ENCODE data around the gene PRPS1L1. TPM values are rescaled to one million over a fixed set of nuclear protein-coding genes. Genes with fewer than 3 reads are reported as not detected.
A peak's percentile ranks its signal among the peaks of the same experiment; 100 is the strongest.

The PRPS1L1 gene
- total and polyA plus RNA-seq, 5 donors from 2014 or later: not detected

DNA sequence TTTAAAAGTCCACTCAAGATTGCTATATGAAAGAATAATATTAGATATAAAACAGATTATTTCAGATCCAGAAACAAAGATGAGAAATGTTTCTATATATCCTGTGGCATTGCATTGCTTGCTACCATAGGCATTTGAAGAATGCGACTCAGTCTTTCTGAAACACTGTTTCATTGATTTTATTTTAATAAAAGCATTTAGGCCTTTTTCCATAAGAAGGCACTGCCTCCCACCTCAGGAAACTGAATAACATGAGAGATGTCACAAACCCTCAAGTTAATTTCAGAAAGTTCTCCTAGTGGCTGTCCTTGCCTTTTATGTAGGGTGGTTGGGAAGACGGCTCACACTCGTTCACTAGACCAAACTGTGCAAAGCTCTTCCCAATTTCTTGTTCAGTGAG is 23.3 kb downstream of the PRPS1L1 start:
- H3K4me1 ChIP-seq (ENCODE audit: control insufficient read depth, insufficient read depth, low read length, poor library complexity, severe bottlenecking): no peaks in the 10 kb centered on the region
- Mint-ChIP-seq H3K4me3 (no peak overlapping the region), H3K4me1 (no peaks in the 10 kb centered on the region), H3K36me3 (no peaks in the 10 kb centered on the region), H3K9me3 (peaks cover 0 to 7% (median 0%) of the 10 kb centered on the region in 7 donors), H3K27me3 (peaks cover 19% of the 10 kb centered on the region), H3K27ac (no peak overlapping the region)
- no peaks in the 10 kb centered on the region for H3K9me3 ChIP-seq (ENCODE audit: control insufficient read depth in 2 of 2, low read length in 2 of 2)
- no peaks in the 10 kb centered on the region for H3K36me3 ChIP-seq (ENCODE audit: control insufficient read depth, insufficient read depth, low read length)
- H3K27me3 ChIP-seq (ENCODE audit: control insufficient read depth, insufficient read depth, low read length): no peaks in the 10 kb centered on the region
- ATAC-seq (ENCODE audit: low read depth in 2 of 2) (no peak), DNase-seq (no peak)
- H3K4me3 ChIP-seq (ENCODE audit: low read depth, low read length): no peak overlapping the region
- H3K27ac ChIP-seq (ENCODE audit: insufficient read depth, low read length, poor library complexity, severe bottlenecking): no peak overlapping the region

DNA sequence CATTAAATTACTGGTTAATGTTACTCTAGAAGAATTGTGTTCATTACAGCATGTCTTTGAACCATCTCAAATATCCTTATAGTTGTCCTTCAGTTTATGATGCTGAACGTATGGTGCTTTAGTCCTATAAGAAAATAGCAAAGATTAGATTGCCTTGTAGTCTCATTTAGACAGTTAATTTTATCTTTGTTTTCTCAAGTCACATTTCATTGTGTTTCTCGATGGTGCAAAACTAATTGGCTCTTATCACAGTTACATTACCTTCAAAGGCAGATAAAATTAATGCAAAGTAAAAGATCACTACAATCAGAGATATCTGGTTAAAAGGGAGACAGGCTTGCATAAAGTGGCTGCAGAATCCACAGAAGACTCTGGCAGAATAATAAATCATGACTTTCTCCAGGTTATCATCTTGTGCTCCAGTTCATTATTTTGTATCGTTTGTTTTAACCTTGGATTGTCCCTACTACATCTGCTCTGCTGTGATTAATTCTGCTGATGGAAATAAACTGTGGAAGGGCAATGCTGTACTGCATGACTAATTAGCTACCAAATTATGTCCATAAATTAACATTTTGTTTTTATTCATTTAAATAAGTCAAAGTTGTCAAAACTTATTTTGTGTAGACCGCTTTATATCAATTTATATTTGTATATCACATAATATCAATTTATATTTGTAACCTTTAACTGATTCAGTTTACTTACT is 24.2 kb downstream of the PRPS1L1 start:
- no peak overlapping the region for H3K27ac Mint-ChIP-seq
- no peak overlapping the region for H3K4me3 ChIP-seq (ENCODE audit: low read depth, low read length)
- peaks cover 0 to 8% (median 0%) of the 10 kb centered on the region in 7 donors for H3K9me3 Mint-ChIP-seq
- H3K4me1 Mint-ChIP-seq: no peaks in the 10 kb centered on the region
- no peaks in the 10 kb centered on the region for H3K36me3 Mint-ChIP-seq
- no peaks in the 10 kb centered on the region for H3K4me1 ChIP-seq (ENCODE audit: control insufficient read depth, insufficient read depth, low read length, poor library complexity, severe bottlenecking)
- H3K4me3 Mint-ChIP-seq: no peak overlapping the region
- no peak overlapping the region for H3K27ac ChIP-seq (ENCODE audit: insufficient read depth, low read length, poor library complexity, severe bottlenecking)
- no peaks in the 10 kb centered on the region for H3K9me3 ChIP-seq (ENCODE audit: control insufficient read depth in 2 of 2, low read length in 2 of 2)
- ATAC-seq (ENCODE audit: low read depth in 2 of 2): no peak
- no peaks in the 10 kb centered on the region for H3K27me3 ChIP-seq (ENCODE audit: control insufficient read depth, insufficient read depth, low read length)
- H3K36me3 ChIP-seq (ENCODE audit: control insufficient read depth, insufficient read depth, low read length): no peaks in the 10 kb centered on the region
- H3K27me3 Mint-ChIP-seq: peaks cover 22% of the 10 kb centered on the region
- no peak for DNase-seq

DNA sequence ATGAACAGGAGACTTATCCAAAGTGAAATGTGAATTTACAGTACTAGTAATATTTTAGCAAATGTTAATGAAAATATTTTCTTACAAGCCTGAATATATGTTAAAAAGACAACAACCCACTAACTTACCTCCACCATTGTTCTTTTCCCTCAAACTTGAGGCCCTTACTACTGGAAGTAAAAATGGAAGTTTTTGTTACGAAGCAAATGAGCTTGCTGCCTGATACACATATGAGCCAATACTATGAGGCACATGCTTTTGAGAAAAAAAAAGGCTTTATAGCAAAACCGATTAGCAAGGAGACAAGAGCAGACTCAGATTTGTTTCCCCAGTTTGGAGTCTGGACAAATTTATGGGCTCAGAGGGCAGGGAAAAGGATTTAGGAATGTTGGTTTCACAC is 29.0 kb downstream of the PRPS1L1 start:
- Mint-ChIP-seq H3K36me3 (no peaks in the 10 kb centered on the region), H3K4me1 (peaks cover 0 to 1% (median 0%) of the 10 kb centered on the region in 4 donors), H3K9me3 (peaks cover 0 to 5% (median 0%) of the 10 kb centered on the region in 7 donors), H3K27me3 (peaks cover 6% of the 10 kb centered on the region), H3K4me3 (no peak overlapping the region), H3K27ac (no peak overlapping the region)
- no peaks in the 10 kb centered on the region for H3K9me3 ChIP-seq (ENCODE audit: control insufficient read depth in 2 of 2, low read length in 2 of 2)
- DNase-seq: no peak
- H3K27me3 ChIP-seq (ENCODE audit: control insufficient read depth, insufficient read depth, low read length): no peaks in the 10 kb centered on the region
- no peaks in the 10 kb centered on the region for H3K4me1 ChIP-seq (ENCODE audit: control insufficient read depth, insufficient read depth, low read length, poor library complexity, severe bottlenecking)
- no peak overlapping the region for H3K4me3 ChIP-seq (ENCODE audit: low read depth, low read length)
- no peaks in the 10 kb centered on the region for H3K36me3 ChIP-seq (ENCODE audit: control insufficient read depth, insufficient read depth, low read length)
- no peak overlapping the region for H3K27ac ChIP-seq (ENCODE audit: insufficient read depth, low read length, poor library complexity, severe bottlenecking)
- ATAC-seq (ENCODE audit: low read depth in 2 of 2): no peak

DNA sequence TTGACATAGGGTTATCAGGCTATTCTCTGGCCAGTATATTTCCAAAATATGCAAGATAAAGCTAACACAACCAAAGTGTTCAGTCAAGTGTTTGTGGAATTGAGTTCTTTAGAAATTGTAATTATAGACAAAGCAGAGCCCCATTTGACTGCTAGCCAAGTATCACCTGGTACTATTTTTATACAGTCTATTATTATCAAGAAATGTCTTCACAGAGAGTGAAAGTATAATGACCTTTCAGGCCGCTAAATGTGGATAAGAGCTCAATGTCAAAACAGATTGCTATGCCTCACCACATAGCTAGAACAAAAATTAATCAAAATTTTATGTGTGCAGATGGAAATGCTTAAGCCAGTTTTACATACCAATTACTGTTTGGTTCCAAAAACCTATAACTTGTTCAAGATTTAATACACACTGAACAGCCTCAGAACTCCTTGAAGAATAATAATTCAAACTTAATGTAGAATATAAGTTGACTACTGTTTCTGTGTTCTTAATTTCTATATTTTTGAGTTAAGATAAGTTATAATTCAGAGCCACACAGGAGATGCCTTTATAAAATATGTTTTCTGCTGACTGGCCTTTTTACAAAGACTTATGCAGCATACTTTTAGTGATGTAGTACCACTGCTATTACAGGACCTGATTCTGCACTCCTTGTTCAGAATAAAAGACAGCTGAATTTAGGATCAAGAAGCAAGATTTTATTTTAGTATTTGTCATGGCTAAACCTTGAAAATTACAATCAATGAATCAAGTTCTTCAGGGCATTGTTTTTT is 31.0 kb downstream of the PRPS1L1 start:
- Mint-ChIP-seq H3K27ac (no peak overlapping the region), H3K9me3 (peaks cover 0 to 5% (median 0%) of the 10 kb centered on the region in 7 donors), H3K27me3 (peaks cover 6% of the 10 kb centered on the region), H3K4me1 (peaks cover 0 to 1% (median 0%) of the 10 kb centered on the region in 4 donors), H3K36me3 (no peaks in the 10 kb centered on the region), H3K4me3 (no peak overlapping the region)
- no peaks in the 10 kb centered on the region for H3K27me3 ChIP-seq (ENCODE audit: control insufficient read depth, insufficient read depth, low read length)
- no peak overlapping the region for H3K4me3 ChIP-seq (ENCODE audit: low read depth, low read length)
- no peak for ATAC-seq (ENCODE audit: low read depth in 2 of 2)
- H3K4me1 ChIP-seq (ENCODE audit: control insufficient read depth, insufficient read depth, low read length, poor library complexity, severe bottlenecking): no peaks in the 10 kb centered on the region
- DNase-seq: no peak
- no peak overlapping the region for H3K27ac ChIP-seq (ENCODE audit: insufficient read depth, low read length, poor library complexity, severe bottlenecking)
- no peaks in the 10 kb centered on the region for H3K36me3 ChIP-seq (ENCODE audit: control insufficient read depth, insufficient read depth, low read length)
- no peaks in the 10 kb centered on the region for H3K9me3 ChIP-seq (ENCODE audit: control insufficient read depth in 2 of 2, low read length in 2 of 2)

DNA sequence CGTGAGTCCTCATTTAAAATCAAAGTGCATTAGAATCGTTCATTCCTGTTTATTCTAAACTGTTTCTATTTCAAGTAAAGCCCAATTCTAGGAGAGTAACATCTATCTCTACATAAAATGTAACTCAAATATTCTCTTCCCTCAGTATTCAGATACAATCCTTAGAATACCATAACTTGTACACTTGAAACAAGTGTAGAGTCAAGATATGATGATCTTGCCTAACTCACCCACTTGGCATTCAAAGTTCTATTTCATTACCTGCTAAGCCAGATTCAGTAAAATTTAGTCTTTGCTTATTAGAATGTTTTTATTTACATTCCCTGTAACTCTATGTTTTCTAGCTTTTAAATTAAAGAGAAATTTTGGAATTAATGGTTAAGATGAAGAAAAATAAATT is 31.6 kb downstream of the PRPS1L1 start:
- no peak overlapping the region for H3K4me3 Mint-ChIP-seq
- peaks cover 0 to 5% (median 0%) of the 10 kb centered on the region in 7 donors for H3K9me3 Mint-ChIP-seq
- DNase-seq (no peak), ATAC-seq (ENCODE audit: low read depth in 2 of 2) (no peak)
- H3K27me3 ChIP-seq (ENCODE audit: control insufficient read depth, insufficient read depth, low read length): no peaks in the 10 kb centered on the region
- H3K4me1 ChIP-seq (ENCODE audit: control insufficient read depth, insufficient read depth, low read length, poor library complexity, severe bottlenecking): no peaks in the 10 kb centered on the region
- H3K27ac ChIP-seq (ENCODE audit: insufficient read depth, low read length, poor library complexity, severe bottlenecking): no peak overlapping the region
- H3K4me3 ChIP-seq (ENCODE audit: low read depth, low read length): no peak overlapping the region
- H3K4me1 Mint-ChIP-seq: peaks cover 0 to 1% (median 0%) of the 10 kb centered on the region in 4 donors
- no peak overlapping the region for H3K27ac Mint-ChIP-seq
- H3K36me3 ChIP-seq (ENCODE audit: control insufficient read depth, insufficient read depth, low read length): no peaks in the 10 kb centered on the region
- H3K27me3 Mint-ChIP-seq: peaks cover 6% of the 10 kb centered on the region
- H3K36me3 Mint-ChIP-seq: no peaks in the 10 kb centered on the region
- no peaks in the 10 kb centered on the region for H3K9me3 ChIP-seq (ENCODE audit: control insufficient read depth in 2 of 2, low read length in 2 of 2)

DNA sequence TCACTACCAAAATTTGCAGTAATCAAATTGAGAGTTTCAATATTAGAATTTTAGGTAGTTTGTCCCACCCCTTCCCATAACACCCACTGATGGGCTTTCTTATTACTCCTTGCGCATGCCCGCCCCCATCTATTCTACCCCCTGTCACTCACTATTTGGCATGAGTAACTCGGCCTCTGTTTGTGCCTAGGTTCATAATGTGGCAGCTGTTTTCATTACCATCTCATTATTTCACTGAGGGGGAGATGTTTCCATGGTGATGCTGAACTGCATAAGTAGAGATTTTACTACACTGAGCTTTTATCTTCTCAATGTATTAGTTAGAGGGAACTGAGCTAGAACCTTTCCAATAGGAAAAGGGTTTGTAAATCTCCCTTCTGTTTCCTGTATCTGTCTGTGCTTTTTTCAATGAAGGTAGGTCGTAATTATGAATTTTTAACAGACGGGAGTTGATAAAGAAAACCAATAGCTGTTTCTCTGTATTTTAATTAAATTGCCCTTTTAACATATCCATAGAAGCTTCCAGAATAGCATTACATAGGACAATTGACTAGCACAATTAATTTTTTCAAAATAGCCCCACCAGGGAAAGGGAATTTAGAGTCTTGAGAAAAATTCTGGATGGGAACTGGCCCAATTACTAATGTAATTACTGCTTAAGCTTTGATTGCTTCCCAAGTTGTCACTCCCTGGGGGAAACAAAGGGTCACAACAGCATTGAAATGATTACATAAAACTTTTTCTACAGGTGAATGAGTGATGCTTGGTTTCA is 33.4 kb downstream of the PRPS1L1 start:
- DNase-seq (no peak), ATAC-seq (ENCODE audit: low read depth in 2 of 2) (no peak)
- Mint-ChIP-seq H3K27ac (no peak overlapping the region), H3K36me3 (no peaks in the 10 kb centered on the region), H3K9me3 (peaks cover 0 to 5% (median 0%) of the 10 kb centered on the region in 7 donors), H3K27me3 (peaks cover 1% of the 10 kb centered on the region), H3K4me3 (no peak overlapping the region), H3K4me1 (peaks cover 0 to 1% (median 0%) of the 10 kb centered on the region in 4 donors)
- Histone ChIP-seq H3K36me3 (ENCODE audit: control insufficient read depth, insufficient read depth, low read length) (no peaks in the 10 kb centered on the region), H3K4me3 (ENCODE audit: low read depth, low read length) (no peak overlapping the region), H3K4me1 (ENCODE audit: control insufficient read depth, insufficient read depth, low read length, poor library complexity, severe bottlenecking) (no peaks in the 10 kb centered on the region), H3K9me3 (ENCODE audit: control insufficient read depth in 2 of 2, low read length in 2 of 2) (no peaks in the 10 kb centered on the region), H3K27me3 (ENCODE audit: control insufficient read depth, insufficient read depth, low read length) (no peaks in the 10 kb centered on the region), H3K27ac (ENCODE audit: insufficient read depth, low read length, poor library complexity, severe bottlenecking) (no peak overlapping the region)

DNA sequence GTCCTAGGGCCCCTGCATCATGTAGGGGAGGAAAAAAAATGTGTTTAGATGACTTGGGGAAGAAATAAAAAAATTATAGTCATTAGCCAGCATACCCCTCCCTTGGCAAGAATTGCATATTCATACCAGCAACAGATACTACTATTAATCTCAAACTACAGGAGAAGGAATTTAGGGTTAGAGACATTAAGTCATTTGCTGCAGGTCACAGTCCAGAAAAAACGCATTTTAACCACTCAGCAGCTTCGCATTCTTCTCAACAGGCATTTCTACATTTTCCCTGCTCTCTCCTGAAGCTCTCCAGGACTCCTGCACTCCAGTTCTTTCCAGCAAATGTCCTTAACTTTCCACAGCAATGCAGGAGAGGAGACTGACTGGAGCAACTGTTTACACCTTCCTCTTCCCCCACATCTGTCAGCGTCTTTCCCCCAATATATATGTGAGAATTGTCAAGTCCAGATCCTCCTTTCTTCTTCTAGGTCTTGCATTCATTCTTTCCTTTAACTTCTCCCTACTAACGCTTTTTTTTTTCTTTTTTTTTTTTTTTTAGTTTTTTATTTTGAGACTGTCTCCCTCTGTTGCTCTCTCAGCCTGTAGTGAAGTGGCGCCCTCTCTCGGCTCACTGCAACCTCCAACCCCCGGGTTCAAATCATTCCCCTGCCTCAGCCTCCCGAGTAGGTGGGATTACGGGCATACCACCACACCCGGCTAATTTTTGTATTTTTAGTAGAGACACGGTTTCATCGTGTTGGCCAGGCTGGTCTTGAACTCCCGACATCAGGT is 35.6 kb downstream of the PRPS1L1 start:
- no peak overlapping the region for H3K4me3 ChIP-seq (ENCODE audit: low read depth, low read length)
- no peaks in the 10 kb centered on the region for H3K27me3 Mint-ChIP-seq
- H3K36me3 ChIP-seq (ENCODE audit: control insufficient read depth, insufficient read depth, low read length): no peaks in the 10 kb centered on the region
- H3K4me3 Mint-ChIP-seq: no peak overlapping the region
- no peaks in the 10 kb centered on the region for H3K9me3 Mint-ChIP-seq
- no peaks in the 10 kb centered on the region for H3K36me3 Mint-ChIP-seq
- H3K9me3 ChIP-seq (ENCODE audit: control insufficient read depth in 2 of 2, low read length in 2 of 2): no peaks in the 10 kb centered on the region
- H3K4me1 Mint-ChIP-seq: peaks cover 0 to 1% (median 0%) of the 10 kb centered on the region in 4 donors
- no peaks in the 10 kb centered on the region for H3K27me3 ChIP-seq (ENCODE audit: control insufficient read depth, insufficient read depth, low read length)
- DNase-seq (peak in 1 of 3 donors; percentile 18), ATAC-seq (ENCODE audit: low read depth in 2 of 2) (no peak)
- H3K27ac ChIP-seq (ENCODE audit: insufficient read depth, low read length, poor library complexity, severe bottlenecking): no peak overlapping the region
- no peak overlapping the region for H3K27ac Mint-ChIP-seq
- no peaks in the 10 kb centered on the region for H3K4me1 ChIP-seq (ENCODE audit: control insufficient read depth, insufficient read depth, low read length, poor library complexity, severe bottlenecking)

Measured in CD4-positive, CD25-positive, alpha-beta regulatory T cell (primary cell).